Skeletal muscle tissue (tissue), 4 donors: ENCODE measurements around the gene SND1. TPM values are rescaled to one million over a fixed set of nuclear protein-coding genes. Genes with fewer than 3 reads are reported as not detected.

ENCODE experiments used
- H3K27ac ChIP-seq: one replicate; pipeline ENCODE4 v1.7.0; 2013; ENCODE audit warnings: mild to moderate bottlenecking, low read depth, low read length, inconsistent platforms
- H3K27me3 ChIP-seq, 3 donors: one replicate each; pipeline ENCODE4 v1.7.0; 2013; ENCODE audit warnings: low read length in 3 of 3; ENCODE audit not compliant: control insufficient read depth in 3 of 3, insufficient read depth in 3 of 3
- H3K36me3 ChIP-seq, 3 donors: one replicate each; pipeline ENCODE4 v1.7.0; 2013; ENCODE audit warnings: low read length in 3 of 3; ENCODE audit not compliant: control insufficient read depth in 3 of 3, insufficient read depth in 3 of 3
- H3K4me1 ChIP-seq, 3 donors: one replicate each; pipeline ENCODE4 v1.7.0; 2013; ENCODE audit warnings: low read length in 3 of 3, mild to moderate bottlenecking in 3 of 3; ENCODE audit not compliant: control insufficient read depth in 3 of 3, insufficient read depth in 3 of 3
- H3K4me3 ChIP-seq, 3 donors: one replicate each; pipeline ENCODE4 v1.7.0; 2013; ENCODE audit warnings: low read length in 3 of 3
- H3K9ac ChIP-seq, 3 donors: one replicate each; pipeline ENCODE4 v1.7.0; 2013; ENCODE audit warnings: low read length in 3 of 3, mild to moderate bottlenecking in 3 of 3, moderate library complexity in 2 of 3, low read depth in 1 of 3
- H3K9me3 ChIP-seq, 3 donors: one replicate each; pipeline ENCODE4 v1.7.0; 2013; ENCODE audit warnings: low read length in 3 of 3; ENCODE audit not compliant: control insufficient read depth in 3 of 3
- total RNA-seq: library from RNA; depleted of rRNA; stranded (reverse); fragments of >200 nt; gene quantifications from one replicate; pipeline ENCODE4 v1.2.3, GENCODE V29; 2014
- donor health status: Osteomylitis.

Gene SND1
- total RNA-seq, 1 donor from 2014 or later, result 104 TPM

GRCh38 chr7:127879436-127879835 lies 227.4 kb downstream of the SND1 start:
- H3K27me3 ChIP-seq, result no peaks in the 10 kb centered on the region
- H3K9me3 ChIP-seq, result no peaks in the 10 kb centered on the region
- H3K9ac ChIP-seq, result no peak overlapping the region
- no peaks in the 10 kb centered on the region for H3K36me3 ChIP-seq
- H3K27ac ChIP-seq, result no peak overlapping the region
- H3K4me1 ChIP-seq, result peaks cover 0 to 6% (median under 1%) of the 10 kb centered on the region in 3 donors
- H3K4me3 ChIP-seq, result no peak overlapping the region

GRCh38 chr7:127879942-127880341 lies 227.9 kb downstream of the SND1 start:
- Histone ChIP-seq H3K4me3 (no peak overlapping the region), H3K9me3 (no peaks in the 10 kb centered on the region), H3K27ac (no peak overlapping the region), H3K9ac (no peak overlapping the region), H3K27me3 (no peaks in the 10 kb centered on the region), H3K36me3 (no peaks in the 10 kb centered on the region), H3K4me1 (peaks cover 0 to 6% (median 2%) of the 10 kb centered on the region in 3 donors)

GRCh38 chr7:127880454-127880853 lies 228.5 kb downstream of the SND1 start:
- Histone ChIP-seq H3K9ac (no peak overlapping the region), H3K4me1 (peaks cover 0 to 6% (median 5%) of the 10 kb centered on the region in 3 donors), H3K27me3 (no peaks in the 10 kb centered on the region), H3K4me3 (no peak overlapping the region), H3K36me3 (no peaks in the 10 kb centered on the region), H3K9me3 (no peaks in the 10 kb centered on the region), H3K27ac (no peak overlapping the region)

GRCh38 chr7:127881564-127881963 lies 229.6 kb downstream of the SND1 start:
- H3K9me3 ChIP-seq, result no peaks in the 10 kb centered on the region
- no peak overlapping the region for H3K27ac ChIP-seq

GRCh38 chr7:127882313-127882920 lies 230.4 kb downstream of the SND1 start:
- Histone ChIP-seq H3K4me3 (no peak overlapping the region), H3K27me3 (no peaks in the 10 kb centered on the region), H3K4me1 (peaks cover 0 to 10% (median 5%) of the 10 kb centered on the region in 3 donors), H3K27ac (no peak overlapping the region), H3K9ac (no peak overlapping the region), H3K36me3 (no peaks in the 10 kb centered on the region), H3K9me3 (no peaks in the 10 kb centered on the region)

More at GRCh38 chr7:127881564-127881963, 229.6 kb downstream of the SND1 start:
- Histone ChIP-seq H3K36me3 (no peaks in the 10 kb centered on the region), H3K4me1 (peaks cover 0 to 10% (median 5%) of the 10 kb centered on the region in 3 donors), H3K9ac (no peak overlapping the region), H3K27me3 (no peaks in the 10 kb centered on the region), H3K4me3 (no peak overlapping the region)

- H3K4me1 ChIP-seq, result peaks cover 0 to 10% (median 7%) of the 10 kb centered on the region in 3 donors
- peaks cover 0 to 10% (median 4%) of the 10 kb centered on the region in 3 donors for H3K36me3 ChIP-seq
- H3K4me3 ChIP-seq, result no peak overlapping the region
- H3K9me3 ChIP-seq, result no peaks in the 10 kb centered on the region
- H3K27ac ChIP-seq, result no peak overlapping the region
- H3K27me3 ChIP-seq, result no peaks in the 10 kb centered on the region
- no peak overlapping the region for H3K9ac ChIP-seq
These were observed 232.1 kb downstream of the SND1 start for GRCh38 chr7:127884066-127884559.

- no peak overlapping the region for H3K27ac ChIP-seq
- peaks cover 0 to 10% (median 7%) of the 10 kb centered on the region in 3 donors for H3K4me1 ChIP-seq
- no peaks in the 10 kb centered on the region for H3K27me3 ChIP-seq
- peaks cover 0 to 10% (median 4%) of the 10 kb centered on the region in 3 donors for H3K36me3 ChIP-seq
- no peaks in the 10 kb centered on the region for H3K9me3 ChIP-seq
- no peak overlapping the region for H3K4me3 ChIP-seq
- H3K9ac ChIP-seq, result no peak overlapping the region
These were observed 233.3 kb downstream of the SND1 start for GRCh38 chr7:127885222-127885772.

- Histone ChIP-seq H3K9me3 (no peaks in the 10 kb centered on the region), H3K4me3 (no peak overlapping the region), H3K36me3 (peaks cover 0 to 10% (median 4%) of the 10 kb centered on the region in 3 donors), H3K27ac (no peak overlapping the region), H3K9ac (no peak overlapping the region), H3K4me1 (peaks cover 0 to 10% (median 7%) of the 10 kb centered on the region in 3 donors), H3K27me3 (no peaks in the 10 kb centered on the region)
These were observed 233.8 kb downstream of the SND1 start for GRCh38 chr7:127885843-127886242.

- no peaks in the 10 kb centered on the region for H3K27me3 ChIP-seq
- peaks cover 0 to 10% (median 7%) of the 10 kb centered on the region in 3 donors for H3K4me1 ChIP-seq
- no peak overlapping the region for H3K4me3 ChIP-seq
- H3K9ac ChIP-seq, result no peak overlapping the region
- H3K36me3 ChIP-seq, result peaks cover 0 to 10% (median 4%) of the 10 kb centered on the region in 3 donors
- H3K27ac ChIP-seq, result no peak overlapping the region
- H3K9me3 ChIP-seq, result no peaks in the 10 kb centered on the region
These were observed 234.3 kb downstream of the SND1 start for GRCh38 chr7:127886248-127886647.

GRCh38 chr7:127887096-127887495 lies 235.1 kb downstream of the SND1 start:
- no peak overlapping the region for H3K9ac ChIP-seq
- H3K27me3 ChIP-seq, result no peaks in the 10 kb centered on the region
- H3K36me3 ChIP-seq, result peaks cover 0 to 10% (median 4%) of the 10 kb centered on the region in 3 donors
- no peak overlapping the region for H3K4me3 ChIP-seq
- H3K27ac ChIP-seq, result no peak overlapping the region
- H3K9me3 ChIP-seq, result no peaks in the 10 kb centered on the region
- H3K4me1 ChIP-seq, result peaks cover 0 to 7% (median 4%) of the 10 kb centered on the region in 3 donors
